Thoracic aorta (tissue), 2 donors: Measurements from ENCODE around the gene POU2F1. TPM values are rescaled to one million over a fixed set of nuclear protein-coding genes. Genes with fewer than 3 reads are reported as not detected.

Experiments
- ATAC-seq: fragments of 150-250 bp; one replicate; pipeline ENCODE4 v1.8.0; 2017; ENCODE audit warnings: low read depth; ENCODE audit not compliant: insufficient number of reproducible peaks, low FRiP score
- DNase-seq: peaks from one replicate; pipeline ENCODE4 v3.0.0-alpha.2; 2020; ENCODE audit warnings: low spot score
- H3K27ac ChIP-seq, 2 donors: fragments of 200-600 bp; sonication (generic); 1 replicate in 1 of 2; 2 replicates in 1 of 2; pipeline ENCODE4 v1.5.1; 2016; ENCODE audit warnings: mild to moderate bottlenecking in 2 of 2, moderate library complexity in 2 of 2
- H3K27me3 ChIP-seq: fragments of 200-600 bp; sonication (generic); replicated peaks from 2 replicates; pipeline ENCODE4 v1.6.0; 2016; ENCODE audit warnings: mild to moderate bottlenecking; ENCODE audit not compliant: insufficient read depth
- H3K36me3 ChIP-seq: fragments of 200-600 bp; sonication (generic); one replicate; pipeline ENCODE4 v1.5.1; 2016
- H3K4me1 ChIP-seq, 2 donors: fragments of 200-600 bp; sonication (generic); 1 replicate in 1 of 2; 2 replicates in 1 of 2; pipeline versions ENCODE4 v1.5.1 to v1.6.0; 2016; ENCODE audit warnings: low read depth in 2 of 2, mild to moderate bottlenecking in 1 of 2; ENCODE audit not compliant: control insufficient read depth in 1 of 2
- H3K4me3 ChIP-seq: fragments of 200-600 bp; sonication (generic); 2 replicates; pipeline ENCODE4 v1.5.1; 2016; ENCODE audit warnings: mild to moderate bottlenecking
- H3K9me3 ChIP-seq: fragments of 200-600 bp; sonication (generic); 2 replicates; pipeline ENCODE4 v1.5.1; 2016
- total RNA-seq, 2 donors: library from RNA; depleted of rRNA; stranded (reverse); fragments of >200 nt; gene quantifications; one replicate each; pipeline versions ENCODE4 v1.1.0 to v1.2.3, GENCODE V29; 2016
- TF ChIP-seq, protein P1 (sequence below): fragments of 200-600 bp; sonication (generic); IDR thresholded peaks from one replicate; pipeline ENCODE4 v1.5.1; 2019; ENCODE audit warnings: antibody characterized with exemption

POU2F1 gene
- total RNA-seq, 2 donors from 2014 or later = 15.3 to 25.5 TPM

DNA sequence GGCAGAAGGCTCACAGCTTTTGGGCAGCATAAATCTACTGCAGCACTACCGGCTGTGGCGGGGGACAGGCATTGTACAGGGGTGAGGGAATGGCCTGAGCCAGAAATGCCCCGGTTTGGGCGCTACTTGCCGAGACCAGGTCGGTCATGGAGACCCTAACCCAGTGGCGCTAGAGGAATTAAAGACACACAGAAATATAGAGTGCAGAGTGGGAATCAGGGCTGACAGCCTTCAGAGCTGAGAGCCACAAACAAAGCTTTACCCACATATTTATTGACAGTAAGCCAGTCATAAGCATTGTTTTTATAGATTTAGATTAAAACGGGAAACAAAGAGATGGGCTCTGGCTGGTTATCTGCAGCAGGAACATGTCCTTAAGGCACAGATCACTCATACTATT is 101.8 kb downstream of the POU2F1 start:
- H3K36me3 ChIP-seq = no peaks in the 10 kb centered on the region
- H3K9me3 ChIP-seq = peaks cover 46% of the 10 kb centered on the region
- H3K27me3 ChIP-seq = no peaks in the 10 kb centered on the region
- ATAC-seq (no peak), DNase-seq (no peak)
- H3K27ac ChIP-seq = no peak overlapping the region
- no peak overlapping the region for H3K4me3 ChIP-seq
- TF ChIP-seq, protein P1, sequence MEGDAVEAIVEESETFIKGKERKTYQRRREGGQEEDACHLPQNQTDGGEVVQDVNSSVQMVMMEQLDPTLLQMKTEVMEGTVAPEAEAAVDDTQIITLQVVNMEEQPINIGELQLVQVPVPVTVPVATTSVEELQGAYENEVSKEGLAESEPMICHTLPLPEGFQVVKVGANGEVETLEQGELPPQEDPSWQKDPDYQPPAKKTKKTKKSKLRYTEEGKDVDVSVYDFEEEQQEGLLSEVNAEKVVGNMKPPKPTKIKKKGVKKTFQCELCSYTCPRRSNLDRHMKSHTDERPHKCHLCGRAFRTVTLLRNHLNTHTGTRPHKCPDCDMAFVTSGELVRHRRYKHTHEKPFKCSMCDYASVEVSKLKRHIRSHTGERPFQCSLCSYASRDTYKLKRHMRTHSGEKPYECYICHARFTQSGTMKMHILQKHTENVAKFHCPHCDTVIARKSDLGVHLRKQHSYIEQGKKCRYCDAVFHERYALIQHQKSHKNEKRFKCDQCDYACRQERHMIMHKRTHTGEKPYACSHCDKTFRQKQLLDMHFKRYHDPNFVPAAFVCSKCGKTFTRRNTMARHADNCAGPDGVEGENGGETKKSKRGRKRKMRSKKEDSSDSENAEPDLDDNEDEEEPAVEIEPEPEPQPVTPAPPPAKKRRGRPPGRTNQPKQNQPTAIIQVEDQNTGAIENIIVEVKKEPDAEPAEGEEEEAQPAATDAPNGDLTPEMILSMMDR = no peak
- no peaks in the 10 kb centered on the region for H3K4me1 ChIP-seq

DNA sequence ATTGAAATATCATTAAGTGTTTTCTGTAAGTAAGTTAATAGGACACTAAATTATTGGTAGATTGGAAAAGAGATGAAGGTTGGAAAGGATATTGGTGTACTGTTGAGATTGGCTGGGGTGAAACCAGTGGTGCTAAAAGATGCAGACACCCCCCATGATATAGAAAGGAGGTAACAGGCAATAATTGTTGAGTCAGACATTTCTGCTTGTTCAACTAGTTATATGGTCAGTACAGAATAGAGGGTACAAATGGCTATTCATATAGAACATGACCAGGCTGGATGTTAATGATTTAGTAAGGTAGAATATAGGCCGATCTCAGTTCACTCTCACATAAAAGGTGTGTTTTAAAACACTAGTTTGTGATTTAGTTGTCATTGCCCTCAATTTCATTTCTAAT is 104.5 kb downstream of the POU2F1 start:
- no peak overlapping the region for H3K27ac ChIP-seq
- H3K9me3 ChIP-seq = peaks cover 35% of the 10 kb centered on the region
- H3K36me3 ChIP-seq = no peaks in the 10 kb centered on the region
- no peak overlapping the region for H3K4me3 ChIP-seq
- DNase-seq (no peak), ATAC-seq (no peak)
- H3K4me1 ChIP-seq = peaks cover 0 to 8% of the 10 kb centered on the region in 2 donors
- TF ChIP-seq, protein P1 = no peak
- no peaks in the 10 kb centered on the region for H3K27me3 ChIP-seq

DNA sequence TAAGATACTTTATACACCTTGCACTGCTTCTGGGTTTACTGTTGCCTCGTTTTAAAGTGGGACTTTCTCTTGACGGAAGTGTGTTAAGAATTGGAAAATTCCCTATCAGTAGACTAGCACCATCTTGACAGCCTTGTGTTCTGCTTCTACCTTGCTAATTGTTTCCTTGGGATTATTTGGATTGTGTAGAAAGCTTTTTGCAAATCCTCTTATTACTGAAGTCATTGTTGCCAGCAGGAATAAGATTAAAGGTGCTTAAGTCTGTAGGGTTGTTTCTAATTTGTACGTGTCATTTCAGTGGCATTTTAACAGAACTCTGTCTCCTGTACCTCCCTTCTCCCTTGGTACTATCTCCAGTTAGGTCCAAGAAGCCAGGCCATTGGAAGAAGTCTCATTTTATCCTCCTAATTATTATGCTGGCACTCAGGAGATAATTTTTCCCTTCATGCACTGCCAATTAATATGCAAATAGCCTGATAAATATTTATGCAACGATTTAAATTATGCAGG is 107.7 kb downstream of the POU2F1 start:
- Histone ChIP-seq H3K9me3 (peaks cover 7% of the 10 kb centered on the region), H3K27ac (no peak overlapping the region), H3K27me3 (no peaks in the 10 kb centered on the region), H3K36me3 (no peaks in the 10 kb centered on the region), H3K4me1 (peaks cover 3 to 24% of the 10 kb centered on the region in 2 donors), H3K4me3 (no peak overlapping the region)
- ATAC-seq = no peak
- TF ChIP-seq, protein P1 = no peak
- no peak for DNase-seq

DNA sequence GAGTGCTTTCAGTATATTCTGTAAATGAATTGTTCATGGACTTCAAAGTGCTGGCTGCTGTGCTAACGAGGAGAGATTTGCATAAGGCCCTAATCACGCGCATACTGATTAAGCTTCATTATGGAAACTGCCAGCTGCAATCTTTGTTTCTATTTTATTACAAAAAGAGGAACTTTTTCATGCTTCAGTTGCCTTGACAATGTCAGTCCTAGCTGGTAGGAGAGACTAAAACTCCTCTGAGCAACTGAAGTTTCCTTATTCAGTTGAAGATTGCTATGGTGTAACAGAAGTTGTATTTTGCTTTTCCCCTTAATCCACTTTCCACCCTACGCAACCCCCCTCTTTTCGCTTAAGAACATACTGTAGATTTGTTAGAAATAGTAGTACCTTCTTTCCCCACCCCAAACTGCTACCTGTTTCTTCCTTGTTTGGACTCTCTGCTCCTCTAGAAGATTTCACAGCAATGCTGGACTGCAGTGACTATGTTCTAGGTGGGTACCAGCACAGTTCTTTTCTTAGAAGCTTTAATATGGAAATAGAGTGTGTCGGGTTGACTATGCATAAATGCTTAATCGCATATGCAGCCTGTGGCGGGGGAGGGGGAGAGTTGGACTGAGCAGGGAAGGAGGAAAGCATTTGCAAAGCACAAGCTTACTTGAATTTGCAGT is 108.3 kb downstream of the POU2F1 start:
- H3K27me3 ChIP-seq = no peaks in the 10 kb centered on the region
- no peak overlapping the region for H3K4me3 ChIP-seq
- H3K36me3 ChIP-seq = no peaks in the 10 kb centered on the region
- H3K9me3 ChIP-seq = peaks cover 1% of the 10 kb centered on the region
- TF ChIP-seq, protein P1 = no peak
- no peak overlapping the region for H3K27ac ChIP-seq
- DNase-seq (no peak), ATAC-seq (no peak)
- H3K4me1 ChIP-seq = peaks cover 3 to 24% of the 10 kb centered on the region in 2 donors

DNA sequence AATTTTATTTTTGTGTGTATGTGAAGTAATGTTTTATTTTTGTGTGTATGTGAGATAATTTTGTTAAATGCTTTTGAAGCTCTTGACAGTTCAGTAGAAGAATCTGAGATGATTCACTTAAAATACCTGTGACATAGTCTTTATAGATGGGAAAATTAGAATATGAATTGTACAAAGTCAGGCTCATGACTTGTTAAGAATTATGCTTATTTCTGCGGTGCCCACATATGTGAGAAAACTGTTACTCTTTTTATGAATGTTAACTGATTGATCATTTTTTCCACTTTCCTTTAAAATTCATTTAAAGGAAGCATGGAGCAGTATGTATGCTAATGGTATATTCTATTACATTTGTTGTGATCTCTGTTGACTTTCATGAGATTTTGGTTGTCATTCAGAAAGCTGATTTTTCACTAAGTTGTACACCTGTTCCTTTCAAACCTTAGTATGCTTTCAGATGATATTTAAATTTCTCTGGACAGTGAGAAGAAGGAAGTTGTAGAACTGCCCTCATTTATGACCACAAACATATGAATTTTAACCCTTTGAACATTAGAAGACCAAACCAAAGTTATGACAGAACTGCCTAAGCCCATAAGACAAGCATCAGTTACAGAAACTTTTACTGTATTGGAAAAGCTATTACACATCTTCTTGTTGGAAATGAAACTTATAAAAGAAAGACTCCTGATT is 110.1 kb downstream of the POU2F1 start:
- H3K9me3 ChIP-seq = no peaks in the 10 kb centered on the region
- H3K36me3 ChIP-seq = no peaks in the 10 kb centered on the region
- DNase-seq (no peak), ATAC-seq (no peak)
- no peak overlapping the region for H3K27ac ChIP-seq
- H3K4me1 ChIP-seq = peaks cover 3 to 24% of the 10 kb centered on the region in 2 donors
- no peak overlapping the region for H3K4me3 ChIP-seq
- TF ChIP-seq, protein P1 = no peak
- no peaks in the 10 kb centered on the region for H3K27me3 ChIP-seq
